Measurements from ENCODE around the gene RNF121. TPM values are rescaled to one million over a fixed set of nuclear protein-coding genes. Genes with fewer than 3 reads are reported as not detected.

Gene RNF121
- total and polyA plus RNA-seq, 12 donors, result 13.3 to 49.3 (median 31.3) TPM

DNA sequence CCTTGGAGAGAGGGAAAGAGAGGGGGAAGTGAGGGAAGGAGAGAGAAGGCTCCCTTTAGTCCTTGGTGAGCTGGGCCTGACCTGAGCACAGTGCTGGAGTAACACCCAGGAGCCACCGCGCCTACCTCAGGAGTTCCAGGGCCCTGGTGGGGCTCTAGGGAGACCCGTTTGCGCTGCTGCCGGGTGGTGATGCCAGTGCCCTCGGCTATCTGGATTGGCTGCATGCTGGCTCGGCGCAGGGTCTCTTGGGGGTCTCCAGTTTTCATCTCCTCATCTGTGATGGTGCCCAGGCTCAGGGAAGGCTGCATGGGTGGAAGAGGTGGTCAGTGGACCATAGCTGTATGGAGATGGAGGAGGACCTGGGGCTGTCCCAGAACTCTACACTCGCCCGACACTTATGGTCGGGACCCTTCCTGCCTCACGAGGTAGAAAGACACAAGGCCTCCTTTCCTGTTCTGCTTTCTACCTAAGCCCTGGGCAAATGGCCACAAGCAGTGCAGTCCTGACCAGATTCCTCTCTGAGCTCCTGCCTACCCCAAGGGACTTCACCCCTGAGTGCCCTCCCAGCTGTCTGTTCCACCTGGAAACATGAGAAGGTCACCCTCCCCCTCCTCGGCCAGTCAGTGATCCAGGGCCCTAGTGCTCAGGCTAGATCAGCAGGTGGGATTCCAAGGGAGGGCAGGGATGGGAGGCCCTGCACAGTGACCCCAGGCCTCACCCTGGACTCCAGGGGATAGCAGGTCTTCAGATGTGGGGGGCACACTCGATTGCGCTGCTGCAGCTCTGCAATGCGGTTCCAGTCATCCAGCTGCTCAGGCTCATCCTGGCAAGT lies 75.9 kb downstream of the RNF121 start:
- WGBS, 4 donors, result 76 to 93% (median 89%) methylated on average over 7 to 16 of the region's 16 CpGs
- Histone ChIP-seq H3K4me1 (replicated peaks in 1 of 2) (peaks cover 7 to 18% of the 10 kb centered on the region in 2 donors), H3K4me3 (no peak overlapping the region), H3K27ac (peak overlapping the region in 2 of 5 donors; percentile 36 to 54), H3K9me3 (replicated peaks in 1 of 3) (no peaks in the 10 kb centered on the region), H3K27me3 (no peaks in the 10 kb centered on the region), H3K36me3 (replicated peaks in 1 of 2) (peaks cover 0 to 85% of the 10 kb centered on the region in 2 donors)
- intact Hi-C loops (cut with DNase I), result no loop called here
- peak in 2 of 7 donors; percentile 30 to 52 for DNase-seq
- TF ChIP-seq CTCF (IDR thresholded peaks at IDR 0.05), result no peak
- no peak for TF ChIP-seq POLR2A (IDR thresholded peaks at IDR 0.05)

- Histone ChIP-seq H3K4me3 (no peak overlapping the region), H3K27ac (peak overlapping the region in 2 of 5 donors; percentile 36 to 54), H3K9me3 (replicated peaks in 1 of 3) (no peaks in the 10 kb centered on the region), H3K27me3 (no peaks in the 10 kb centered on the region), H3K36me3 (replicated peaks in 1 of 2) (peaks cover 0 to 94% of the 10 kb centered on the region in 2 donors), H3K4me1 (replicated peaks in 1 of 2) (peaks cover 0 to 10% of the 10 kb centered on the region in 2 donors)
- DNase-seq, result peak in 2 of 7 donors; percentile 31 to 38
- no peak for TF ChIP-seq CTCF (IDR thresholded peaks at IDR 0.05)
- no peak for TF ChIP-seq POLR2A (IDR thresholded peaks at IDR 0.05)
- intact Hi-C loops (cut with DNase I), result no loop called here
- 80 to 87% (median 84%) methylated on average over 14 to 20 of the region's 20 CpGs for WGBS, 4 donors
These were observed 76.8 kb downstream of the RNF121 start for GRCh38 chr11:72005347-72006260.

- H3K4me3 ChIP-seq, result no peak overlapping the region
- H3K27me3 ChIP-seq, result no peaks in the 10 kb centered on the region
- H3K9me3 ChIP-seq (replicated peaks in 1 of 3), result no peaks in the 10 kb centered on the region
- peak in 1 of 7 donors; percentile 44 for DNase-seq
- 85 to 90% (median 89%) methylated on average over 6 to 8 of the region's 8 CpGs for WGBS, 4 donors
- intact Hi-C loops (cut with DNase I), result no loop called here
- TF ChIP-seq POLR2A (IDR thresholded peaks at IDR 0.05) (no peak), CTCF (IDR thresholded peaks at IDR 0.05) (no peak)
- peaks cover 0 to 100% of the 10 kb centered on the region in 2 donors for H3K36me3 ChIP-seq (replicated peaks in 1 of 2)
- H3K4me1 ChIP-seq (replicated peaks in 1 of 2), result peaks cover 0 to 2% of the 10 kb centered on the region in 2 donors
- peak overlapping the region in 1 of 5 donors; percentile 7 for H3K27ac ChIP-seq
These were observed 77.7 kb downstream of the RNF121 start for GRCh38 chr11:72006309-72007088.
